ENCODE data around the gene KLF7.

KLF7 gene

DNA sequence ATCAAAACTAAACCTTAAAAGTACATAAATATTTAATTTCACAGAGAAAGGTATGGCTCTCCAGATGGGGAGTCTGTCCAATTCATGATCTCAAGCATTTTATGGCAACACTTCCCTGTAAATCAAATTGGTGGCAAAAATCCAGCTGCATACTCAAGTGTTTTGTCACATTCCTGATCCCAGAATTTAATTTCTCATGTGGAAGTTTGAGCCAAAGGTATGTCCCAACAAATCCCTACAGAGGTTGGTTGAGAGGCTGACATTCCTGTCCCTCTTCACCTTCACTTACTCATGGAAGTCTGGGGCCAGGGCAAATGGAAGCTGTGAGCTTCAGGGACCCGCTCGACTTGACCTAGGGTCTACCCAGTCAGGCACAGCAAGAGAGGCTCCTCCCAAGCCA is 17.7 kb downstream of the KLF7 start:
- no peak for DNase-seq (ENCODE audit: low spot score)

DNA sequence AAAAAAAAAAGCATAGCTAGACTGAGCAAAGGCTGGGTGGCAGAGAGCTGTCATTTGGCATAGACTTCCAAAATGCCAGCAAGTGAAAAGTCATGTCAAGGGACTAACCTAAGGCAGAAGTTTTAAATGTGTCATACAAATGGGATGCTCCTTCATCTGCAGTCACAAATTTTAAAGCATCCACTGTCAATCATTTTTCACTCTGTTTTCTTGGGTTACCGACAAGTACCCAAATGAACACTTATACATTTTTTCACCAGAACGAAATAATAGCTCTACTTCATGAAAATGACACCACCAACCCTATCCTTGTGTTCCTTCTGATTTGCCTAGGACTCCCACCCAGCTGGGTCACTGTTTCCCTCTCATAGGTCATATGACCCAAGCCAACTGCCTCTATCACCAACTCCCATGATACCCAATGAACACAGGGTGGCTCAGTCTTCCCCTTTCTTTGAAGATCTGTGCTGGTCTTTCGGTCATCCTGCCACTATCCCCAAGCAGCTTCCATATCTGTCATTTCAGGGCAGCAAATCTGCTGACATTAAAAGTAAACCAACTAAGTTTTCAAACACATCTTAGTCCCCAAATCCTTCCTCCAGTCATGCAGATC is 21.5 kb downstream of the KLF7 start:
- no peak for DNase-seq (ENCODE audit: low spot score)

DNA sequence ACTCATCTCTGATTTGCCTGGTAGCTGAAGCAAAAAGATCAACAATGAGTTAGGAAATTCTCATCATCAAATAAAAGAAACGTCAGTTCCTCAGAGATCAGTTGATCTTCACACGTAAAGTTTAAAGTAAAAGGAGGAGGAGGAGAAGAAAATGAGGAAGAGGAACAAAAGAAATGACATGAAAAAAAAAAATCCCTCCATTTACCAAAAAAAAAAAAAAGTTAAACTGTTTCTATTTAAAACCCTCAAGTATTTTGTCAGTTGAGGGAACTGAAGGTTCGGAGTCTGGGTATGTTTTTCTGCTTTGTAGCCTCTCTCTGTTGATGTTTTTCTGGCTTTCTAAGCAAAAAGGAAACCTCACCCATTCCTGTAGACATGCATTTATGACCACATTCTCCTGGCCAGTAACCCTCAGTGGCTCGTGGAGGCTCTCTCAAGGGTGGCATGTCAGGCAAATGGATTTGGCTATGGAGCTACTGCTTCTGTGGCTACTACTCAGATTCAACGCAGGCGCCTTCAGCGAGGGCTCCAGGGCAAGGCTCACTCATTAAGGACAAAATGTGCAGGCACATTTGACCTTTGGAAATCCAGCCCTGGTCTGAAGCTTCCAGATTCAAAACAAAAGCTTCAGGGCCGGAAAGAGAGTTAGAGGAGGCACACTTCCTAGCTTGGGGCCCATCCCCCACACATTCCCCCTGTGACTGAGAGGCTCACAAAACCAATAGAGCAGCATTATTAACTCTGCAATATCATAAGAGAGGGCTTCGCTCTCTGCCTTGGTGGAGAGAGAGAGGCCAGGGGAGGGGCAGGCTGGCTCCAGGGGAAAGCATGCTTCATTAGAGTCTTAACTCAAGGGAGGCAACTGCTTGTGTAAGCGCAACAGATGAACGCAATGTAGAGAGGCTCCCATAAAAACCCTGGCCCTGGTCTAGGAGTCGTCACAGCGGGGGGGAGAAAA is 22.3 kb downstream of the KLF7 start:
- DNase-seq (ENCODE audit: low spot score) = no peak

DNA sequence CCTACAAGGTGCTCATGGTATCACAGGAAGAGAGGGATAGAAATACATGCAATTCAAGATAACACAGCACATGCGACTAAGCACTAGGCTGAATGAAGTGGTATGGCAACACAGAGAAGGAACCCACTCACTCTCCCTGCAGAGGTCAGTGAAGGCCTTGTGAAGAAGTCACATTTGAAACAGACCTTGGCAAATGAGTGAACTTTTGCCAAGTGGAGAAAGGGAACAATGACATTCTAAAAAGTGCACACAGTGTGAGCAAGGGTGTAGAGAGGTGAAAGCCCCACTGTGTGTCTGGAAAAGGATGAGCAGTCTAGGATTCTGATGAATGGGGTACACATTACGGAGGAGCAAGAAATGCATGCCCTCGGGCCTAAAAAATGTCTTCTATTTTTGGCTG is 23.3 kb downstream of the KLF7 start:
- DNase-seq (ENCODE audit: low spot score) = no peak

DNA sequence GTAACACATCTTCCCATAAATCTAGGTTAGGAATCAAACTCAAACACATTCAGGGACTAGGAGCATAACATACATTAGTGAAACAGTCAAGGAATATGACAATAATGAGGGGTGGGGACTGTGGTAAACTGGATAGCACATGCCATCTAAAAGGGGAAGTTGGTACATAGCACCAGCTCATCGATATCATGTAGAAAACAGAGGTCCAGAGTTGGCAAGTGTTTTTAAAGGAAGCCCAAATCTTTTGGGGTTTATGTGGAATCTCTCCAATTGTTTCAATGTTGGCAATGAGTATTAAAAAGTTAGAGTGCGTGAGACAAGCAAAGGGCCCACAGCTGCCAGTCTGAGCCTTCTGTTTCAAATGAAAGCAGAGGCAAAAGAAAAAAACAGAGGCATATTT is 24.4 kb downstream of the KLF7 start:
- DNase-seq (ENCODE audit: low spot score) = no peak

DNA sequence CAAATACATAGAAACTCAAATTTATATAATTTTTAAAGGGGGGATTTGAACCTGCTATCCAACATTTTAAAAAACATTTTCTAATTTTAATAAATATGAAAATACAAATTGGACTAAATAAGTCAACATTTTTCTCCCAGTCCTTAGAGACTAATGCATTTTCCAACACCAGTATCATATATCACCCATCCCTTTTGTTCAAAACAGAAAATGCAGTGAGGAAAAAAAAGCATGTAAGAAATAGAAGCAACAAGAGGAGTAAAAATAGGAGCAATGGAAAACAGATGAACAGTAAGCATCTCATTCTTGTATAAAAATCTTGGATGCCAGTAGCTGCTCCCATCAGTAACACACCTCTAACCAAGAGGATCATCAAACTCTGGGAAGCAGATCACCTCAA is 25.5 kb downstream of the KLF7 start:
- no peak for DNase-seq (ENCODE audit: low spot score)

DNA sequence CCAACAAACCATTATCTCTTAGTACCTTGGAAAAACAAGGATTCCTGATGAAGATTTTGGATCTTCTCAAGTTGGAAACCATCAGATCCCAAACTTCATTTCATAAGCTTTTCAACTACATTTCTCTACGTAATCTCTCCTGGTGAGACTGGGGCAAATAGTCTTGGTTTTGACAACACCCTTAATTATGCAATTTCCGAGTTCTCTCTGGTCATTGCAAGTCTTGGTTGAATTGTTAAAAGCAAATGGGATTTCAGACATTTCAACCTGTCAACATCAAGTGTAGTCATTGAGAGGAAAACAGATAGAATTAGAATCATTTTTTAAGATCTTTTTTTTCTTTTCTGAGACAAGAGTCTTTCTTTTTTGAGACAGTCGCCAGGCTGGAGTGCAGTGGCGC is 26.2 kb downstream of the KLF7 start:
- no peak for DNase-seq (ENCODE audit: low spot score)

DNA sequence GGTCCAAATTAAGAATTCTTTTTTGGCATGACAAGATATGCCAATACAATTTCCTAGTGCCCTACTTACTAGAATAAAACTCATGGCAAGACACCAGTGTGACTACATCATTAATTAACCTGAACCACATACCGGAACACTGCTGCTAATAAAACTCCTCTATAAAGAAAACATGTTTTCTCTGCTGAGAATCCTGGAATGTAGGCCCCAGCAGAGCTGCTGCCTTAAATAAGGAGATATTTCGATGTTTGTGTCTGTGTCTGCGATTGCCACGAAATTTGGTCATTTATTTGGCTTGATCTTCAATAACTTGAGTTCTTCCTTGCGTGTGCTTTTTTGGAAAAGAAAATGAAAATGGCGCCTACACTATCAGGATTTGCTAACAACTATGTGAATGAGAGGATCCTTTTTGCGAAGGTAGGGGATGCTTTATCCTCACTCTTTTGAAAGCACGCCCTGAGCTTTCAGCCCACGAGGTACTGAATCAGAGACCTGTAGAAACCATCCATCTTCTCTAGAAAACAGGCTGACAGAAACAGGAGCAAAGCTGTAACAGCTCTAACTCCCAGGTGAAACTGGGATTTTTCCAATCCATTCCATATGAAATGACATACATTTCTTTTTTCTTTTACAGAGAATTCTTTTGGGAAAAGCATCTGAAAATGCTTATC is 27.0 kb downstream of the KLF7 start:
- no peak for DNase-seq (ENCODE audit: low spot score)

DNA sequence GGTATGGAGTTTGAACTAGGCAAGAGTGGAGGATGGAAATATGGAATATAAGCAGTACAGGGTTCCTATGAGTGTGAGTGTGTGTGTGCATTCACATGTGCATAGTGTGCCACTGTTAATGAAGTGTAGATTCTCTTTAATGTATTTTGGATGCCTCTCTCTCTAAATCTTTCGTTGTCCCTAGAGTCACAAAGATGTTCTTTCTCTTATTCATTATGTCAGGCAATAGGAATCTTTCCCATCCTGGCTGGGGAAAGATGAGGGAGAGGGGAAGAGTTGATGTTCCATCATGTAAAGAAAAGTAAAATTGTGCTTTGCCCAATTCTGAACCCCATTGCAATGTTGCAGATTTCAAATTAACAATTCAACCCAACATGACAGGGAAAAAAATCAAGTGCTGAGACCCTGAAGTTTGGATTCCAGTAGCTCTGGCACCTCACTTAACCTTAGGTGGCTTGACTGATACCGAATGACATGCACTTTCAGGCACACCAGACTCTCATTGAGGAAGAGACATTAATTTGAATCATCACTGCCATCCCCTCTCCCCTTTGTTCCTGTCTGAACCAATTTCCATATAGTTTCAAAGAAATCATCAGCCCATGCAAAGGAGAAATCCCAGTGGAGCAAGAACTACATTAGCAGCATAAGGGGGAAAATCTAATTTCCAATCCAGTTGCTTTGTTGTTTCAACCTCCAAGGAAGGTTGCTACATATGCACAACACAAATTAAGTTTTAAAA is 28.0 kb downstream of the KLF7 start:
- no peak for DNase-seq (ENCODE audit: low spot score)

DNA sequence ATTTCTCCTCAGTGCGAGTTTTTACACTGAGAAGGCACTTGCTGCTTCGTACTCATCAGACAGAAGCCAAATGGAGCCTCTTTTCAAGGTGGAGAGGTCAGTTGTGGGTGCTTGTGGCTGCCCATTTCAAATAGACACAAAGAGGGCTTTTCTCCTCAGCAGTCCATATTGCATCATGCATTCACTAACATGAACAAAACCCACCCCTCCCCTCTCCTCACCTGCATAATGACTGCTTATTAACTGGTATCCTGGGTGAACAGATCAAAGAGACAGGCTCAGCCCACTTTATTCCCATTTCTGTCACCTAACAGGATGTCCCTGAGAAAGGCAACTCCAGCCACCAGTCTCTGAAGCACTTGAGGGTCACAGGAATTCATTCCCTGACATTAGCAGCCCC is 28.9 kb downstream of the KLF7 start:
- no peak for DNase-seq (ENCODE audit: low spot score)

DNA sequence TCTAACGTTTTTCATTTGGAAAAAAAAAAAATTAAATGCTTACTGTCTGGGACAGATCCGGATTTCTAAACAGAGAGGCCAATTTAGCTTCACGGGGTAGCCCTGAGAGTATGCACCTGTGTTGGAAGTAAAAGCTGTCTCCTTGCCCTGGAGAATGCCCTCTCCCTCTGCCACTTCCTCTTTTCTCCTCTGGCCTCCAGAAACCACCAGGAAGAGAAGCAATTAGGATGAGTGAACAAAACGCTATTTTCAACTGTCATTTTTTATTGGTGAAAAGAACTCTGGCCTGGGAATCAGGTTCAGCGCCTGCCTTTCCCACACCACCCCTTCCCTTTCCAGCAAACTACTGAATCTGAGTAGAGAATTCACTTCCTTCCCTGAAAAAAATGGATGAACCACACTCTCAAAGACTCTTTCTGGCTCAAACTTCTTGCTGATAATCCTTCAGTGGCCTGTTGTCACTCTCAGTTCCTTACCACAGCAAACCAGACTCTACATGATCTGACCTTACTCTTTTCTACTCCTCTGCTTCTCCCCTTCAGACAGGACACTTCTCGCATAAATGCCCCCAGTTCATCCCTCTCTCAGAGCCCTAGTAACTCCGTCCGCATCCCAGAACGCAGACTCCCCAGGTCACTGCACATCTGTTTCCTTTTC is 29.8 kb downstream of the KLF7 start:
- DNase-seq (ENCODE audit: low spot score) = no peak

DNA sequence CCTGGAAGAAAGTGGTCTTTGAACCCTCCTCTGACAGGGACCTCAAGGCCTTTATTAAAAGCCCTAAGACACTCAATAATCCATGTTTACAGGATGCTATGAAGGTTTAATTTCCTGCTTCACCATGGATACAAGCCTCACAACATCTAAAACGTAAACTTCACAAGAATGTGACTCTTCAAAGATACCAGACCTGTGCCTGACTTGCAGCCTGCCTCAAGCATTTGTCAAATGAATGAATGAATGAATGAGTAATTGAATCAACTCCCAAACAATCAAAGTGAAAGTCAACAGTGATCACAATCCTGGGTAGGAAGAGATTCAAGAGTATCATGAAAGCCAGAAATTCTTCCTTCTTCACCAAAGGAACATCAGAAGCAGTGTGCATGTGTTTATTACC is 30.4 kb downstream of the KLF7 start:
- no peak for DNase-seq (ENCODE audit: low spot score)

DNA sequence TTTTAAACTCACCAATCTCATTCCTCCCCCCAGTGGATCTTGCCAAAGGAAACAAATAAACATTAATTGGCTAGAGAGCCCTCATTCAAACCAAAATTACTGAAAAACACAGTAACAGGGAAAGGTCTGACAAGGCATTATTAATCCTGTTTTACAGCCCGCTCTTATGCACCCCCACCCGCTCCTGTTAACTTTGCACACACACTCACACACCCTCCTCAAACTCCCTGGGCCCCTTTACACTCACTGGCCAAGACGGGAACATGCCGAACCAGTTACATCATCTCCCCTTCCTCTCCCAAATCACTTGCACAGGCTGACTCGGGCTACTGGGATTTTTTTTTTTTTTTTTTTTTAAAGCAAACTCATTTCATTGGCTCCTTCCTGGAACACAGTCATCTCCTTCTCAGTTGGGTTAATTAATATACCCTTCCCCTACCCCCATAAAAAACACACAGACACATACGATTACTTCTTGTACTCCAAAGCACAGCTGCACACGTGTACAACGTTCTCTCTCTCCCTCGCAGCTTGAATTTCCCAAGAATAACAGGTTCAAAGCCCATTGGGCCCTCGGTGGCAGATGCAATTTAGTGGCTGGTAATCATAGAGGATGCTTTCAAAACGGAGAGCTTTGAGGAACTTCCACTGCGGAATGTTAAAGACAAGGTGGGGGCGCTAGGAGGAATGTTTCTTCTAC is 31.8 kb downstream of the KLF7 start:
- no peak for DNase-seq (ENCODE audit: low spot score)

DNA sequence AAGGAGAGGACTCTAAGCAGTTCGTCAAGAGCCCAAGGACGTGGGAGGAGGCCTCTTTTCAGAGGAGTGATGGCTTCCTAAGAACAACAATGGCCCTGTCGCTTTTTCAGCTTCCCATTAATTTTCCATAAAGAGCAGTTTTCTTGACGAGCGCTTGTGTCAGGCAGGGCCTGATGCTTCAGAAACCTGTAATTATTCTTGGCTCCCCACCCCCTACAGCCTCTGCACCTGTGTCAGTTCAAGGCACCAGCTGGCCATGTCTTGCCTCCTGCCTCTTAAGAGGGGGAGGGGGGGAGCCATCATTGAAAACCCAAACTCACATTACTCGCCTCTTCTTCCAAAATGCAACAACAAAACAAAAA is 32.3 kb downstream of the KLF7 start:
- DNase-seq (ENCODE audit: low spot score) = no peak

DNA sequence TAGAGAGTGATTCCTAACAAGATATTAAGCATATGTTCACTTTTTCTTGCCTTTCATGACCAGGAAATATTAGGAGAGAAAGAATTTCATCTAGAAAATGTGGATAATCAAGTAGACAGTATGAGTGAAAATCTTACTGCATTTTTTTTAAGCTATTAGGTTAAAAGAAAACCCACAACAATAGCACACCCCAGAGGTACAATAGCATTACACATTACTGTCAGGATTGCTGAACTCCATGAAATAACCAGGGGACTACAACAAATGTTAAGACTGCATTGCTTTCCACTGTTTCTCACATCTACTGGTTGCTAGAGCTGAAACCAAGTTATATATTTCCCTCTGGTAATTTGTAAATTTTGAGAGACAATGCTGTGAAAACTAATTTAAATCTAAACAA is 33.7 kb downstream of the KLF7 start:
- DNase-seq (ENCODE audit: low spot score) = no peak

DNA sequence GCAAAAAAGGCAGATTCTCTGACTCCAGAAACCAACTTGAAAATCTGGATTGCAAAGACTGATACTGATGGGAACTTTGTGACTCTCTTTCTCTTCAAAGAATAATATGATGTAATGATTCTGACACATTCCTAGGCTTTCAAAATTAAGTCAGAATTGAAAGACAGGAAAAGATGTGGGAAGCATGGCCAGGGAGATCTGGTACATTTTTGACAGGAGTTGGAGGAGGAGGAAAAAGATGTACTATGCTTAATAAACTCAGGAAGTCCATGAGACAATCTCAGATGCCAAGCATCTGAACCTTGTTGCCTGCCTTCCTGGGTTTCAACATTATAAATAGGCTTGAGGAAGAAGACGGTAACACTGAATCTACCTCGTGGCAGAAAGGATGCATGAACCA is 34.2 kb downstream of the KLF7 start:
- DNase-seq (ENCODE audit: low spot score) = no peak

DNA sequence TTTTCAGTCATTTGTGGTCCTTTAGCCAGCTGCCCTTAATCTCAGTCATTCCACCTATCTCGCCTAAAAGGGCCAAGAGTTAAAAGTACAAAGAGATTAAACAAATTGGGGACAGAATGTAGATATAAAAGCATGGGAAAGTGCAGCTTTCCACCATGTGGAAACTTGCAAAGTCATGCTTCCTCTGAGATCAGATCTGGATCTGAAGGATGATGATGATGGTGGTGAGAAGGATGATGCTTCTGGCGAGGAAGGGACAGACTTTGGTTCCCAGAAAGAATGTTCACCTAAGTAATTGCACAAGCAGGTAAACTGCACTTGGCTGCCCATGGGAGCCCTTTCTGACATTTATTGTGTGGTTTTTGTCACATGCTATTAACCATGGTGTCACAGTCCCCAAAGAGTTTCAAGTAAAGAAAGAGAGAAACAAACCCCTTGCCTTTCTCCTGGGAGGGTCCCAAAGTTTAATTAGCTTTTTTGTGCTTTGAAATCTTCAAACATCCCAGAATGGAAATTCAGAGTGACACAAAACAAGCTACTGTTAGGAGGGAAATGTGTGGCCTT is 34.7 kb downstream of the KLF7 start:
- DNase-seq (ENCODE audit: low spot score) = no peak

DNA sequence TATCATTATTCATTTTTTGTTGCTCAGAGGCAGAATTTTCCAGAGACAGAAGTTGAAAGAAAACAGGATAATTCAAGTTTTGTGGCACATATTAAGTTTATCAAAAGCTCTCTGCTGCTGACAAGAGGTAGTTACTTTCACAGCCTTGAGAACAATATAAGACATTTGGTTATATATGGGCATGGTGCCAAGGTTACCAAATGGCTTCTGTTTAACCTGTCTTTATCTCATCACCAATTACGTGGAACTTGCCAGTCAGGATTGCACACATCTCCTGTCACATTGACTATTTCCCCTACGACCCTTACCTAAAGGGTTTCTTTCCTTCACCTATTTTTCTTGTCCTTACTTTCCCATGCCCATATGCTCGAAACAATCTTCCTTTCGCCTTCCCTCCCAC is 35.9 kb downstream of the KLF7 start:
- no peak for DNase-seq (ENCODE audit: low spot score)

DNA sequence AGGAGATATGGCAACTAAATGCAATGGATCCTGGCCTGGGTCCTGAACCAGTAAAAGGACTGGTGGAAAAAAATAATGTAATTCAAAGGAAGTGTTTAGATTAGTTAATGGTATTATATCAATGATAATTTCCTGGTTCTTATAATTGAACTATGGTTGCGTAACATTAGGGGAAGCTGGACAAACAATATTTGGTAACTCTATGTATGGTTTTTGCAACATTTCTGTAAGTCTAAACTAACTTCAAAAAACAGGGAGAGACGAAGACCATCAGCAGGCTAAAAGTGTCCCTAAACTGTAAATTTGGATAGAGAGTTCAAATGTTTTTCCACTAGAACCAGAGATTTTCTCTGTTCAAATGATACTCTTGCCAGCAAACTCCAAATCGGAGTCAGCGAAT is 36.9 kb downstream of the KLF7 start:
- no peak for DNase-seq (ENCODE audit: low spot score)

DNA sequence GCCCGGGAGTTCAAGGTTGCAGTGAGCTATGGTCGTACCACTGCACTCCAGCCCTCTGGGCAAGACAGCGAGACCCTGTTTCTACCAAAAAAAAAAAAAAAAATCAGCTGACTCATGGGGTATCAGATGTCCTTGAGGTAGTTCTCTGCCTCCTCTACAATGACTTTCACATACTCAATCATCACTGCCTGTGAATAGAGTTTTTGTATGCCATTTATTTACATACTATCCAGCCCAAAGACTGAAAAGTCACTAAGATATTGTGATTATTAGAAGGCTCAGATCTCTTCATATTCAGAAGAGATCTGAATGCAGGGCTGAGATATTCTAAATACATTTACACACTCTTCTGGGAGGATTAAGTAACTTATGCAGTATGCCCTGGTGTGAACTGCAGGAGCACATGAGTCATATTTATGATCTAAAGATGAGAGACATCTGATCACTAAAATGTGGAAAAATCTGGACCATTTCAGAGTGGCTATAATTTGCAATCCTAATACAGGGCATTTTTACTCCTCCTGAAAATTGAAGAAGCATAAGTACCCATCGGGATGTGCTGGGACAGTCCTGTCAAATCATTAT is 38.9 kb downstream of the KLF7 start:
- DNase-seq (ENCODE audit: low spot score) = no peak
